IMR-90 (cell line): Measurements from ENCODE around the gene RNFT2. TPM values are rescaled to one million over a fixed set of nuclear protein-coding genes. Genes with fewer than 3 reads are reported as not detected.

Experiments used
- ATAC-seq: fragments of 200-7000 bp; cut with Tn5 transposase; 2 replicates; pipeline ENCODE4 v1.9.1; 2020; ENCODE audit warnings: low read depth, mild to moderate bottlenecking, moderate library complexity
- BruUV-seq: library from RNA; stranded (reverse); fragments of 400-500 nt; replicated peaks from 2 replicates; lab custom pipeline; 2021; lab: Mats Ljungman, UMichigan
- CTCF ChIA-PET: fragments of 300-600 bp; formaldehyde crosslinking; extraction: SDS; loops from one replicate; lab custom pipeline; 2021; ENCODE audit warnings: antibody characterized with exemption; lab: Yijun Ruan, JAX
- POLR2A ChIA-PET: fragments of 300-600 bp; sonication (Branson Sonifier 250); formaldehyde crosslinking; loops from one replicate; lab custom pipeline; 2022; ENCODE audit warnings: antibody characterized with exemption; ENCODE audit not compliant: unreplicated experiment; lab: Charles Lee
- DNase-seq: peaks from one replicate; pipeline ENCODE4 v3.0.0; 2013
- H2AFZ ChIP-seq: replicated peaks from 2 replicates; pipeline ENCODE3; 2013; ENCODE audit warnings: low read length, mild to moderate bottlenecking; ENCODE audit not compliant: poor library complexity
- H2AK5ac ChIP-seq: 2 replicates; pipeline ENCODE4 v1.6.1; 2013; ENCODE audit warnings: low read depth, low read length, inconsistent platforms
- H2AK9ac ChIP-seq: replicated peaks from 2 replicates; pipeline ENCODE3; 2013; ENCODE audit warnings: mild to moderate bottlenecking, low read depth, low read length, moderate library complexity; ENCODE audit not compliant: poor library complexity
- H2BK120ac ChIP-seq: 2 replicates; pipeline ENCODE4 v1.6.1; 2013; ENCODE audit warnings: low read depth, low read length, inconsistent platforms
- H2BK15ac ChIP-seq: 3 replicates; pipeline ENCODE4 v1.6.1; 2013; ENCODE audit warnings: low read depth, low read length, inconsistent platforms
- H2BK20ac ChIP-seq: 2 replicates; pipeline ENCODE4 v1.6.1; 2013; ENCODE audit warnings: low read depth, mild to moderate bottlenecking, inconsistent platforms, low read length, moderate library complexity
- H2BK5ac ChIP-seq: 2 replicates; pipeline ENCODE4 v1.6.1; 2013; ENCODE audit warnings: mild to moderate bottlenecking, low read depth, low read length, inconsistent platforms; ENCODE audit not compliant: poor library complexity, severe bottlenecking
- H3K14ac ChIP-seq: replicated peaks from 2 replicates; pipeline ENCODE4 v1.6.1; 2013; ENCODE audit warnings: low read depth, low read length, inconsistent platforms
- H3K18ac ChIP-seq: 2 replicates; pipeline ENCODE4 v1.6.1; 2013; ENCODE audit warnings: low read depth, low read length, control low read depth
- H3K23ac ChIP-seq: 2 replicates; pipeline ENCODE4 v1.6.1; 2013; ENCODE audit warnings: low read depth, low read length, inconsistent platforms
- H3K27ac ChIP-seq: 2 replicates; pipeline ENCODE4 v1.5.1; 2013; ENCODE audit warnings: mild to moderate bottlenecking, control low read depth, low read length; ENCODE audit not compliant: insufficient read depth
- H3K27me3 ChIP-seq: 2 replicates; pipeline ENCODE4 v1.6.1; 2013; ENCODE audit warnings: low read length; ENCODE audit not compliant: control insufficient read depth, insufficient read depth
- H3K36me3 ChIP-seq: 2 replicates; pipeline ENCODE4 v1.6.1; 2013; ENCODE audit warnings: low read length, mixed read lengths; ENCODE audit not compliant: control insufficient read depth, insufficient read depth
- H3K4ac ChIP-seq: 2 replicates; pipeline ENCODE4 v1.6.1; 2013; ENCODE audit warnings: low read depth, low read length, inconsistent platforms
- H3K4me1 ChIP-seq: 2 replicates; pipeline ENCODE4 v1.6.1; 2013; ENCODE audit warnings: low read length, mixed read lengths; ENCODE audit not compliant: control insufficient read depth, insufficient read depth
- H3K4me2 ChIP-seq: 2 replicates; pipeline ENCODE4 v1.6.1; 2013; ENCODE audit warnings: low read depth, mild to moderate bottlenecking, control low read depth, low read length, moderate library complexity
- H3K4me3 ChIP-seq: 2 replicates; pipeline ENCODE4 v1.5.1; 2013; ENCODE audit warnings: low read depth, mild to moderate bottlenecking, control low read depth, low read length, moderate library complexity; ENCODE audit not compliant: insufficient read depth
- H3K56ac ChIP-seq: 2 replicates; pipeline ENCODE4 v1.6.1; 2013; ENCODE audit warnings: low read length, inconsistent platforms; ENCODE audit not compliant: insufficient read depth; ENCODE audit errors: extremely low read depth
- H3K79me1 ChIP-seq, 2 experiments: 2 replicates each; pipeline ENCODE4 v1.6.1; 2013; ENCODE audit warnings: low read length in 2 of 2, inconsistent platforms in 1 of 2, low read depth in 1 of 2
- H3K9ac ChIP-seq: 2 replicates; pipeline ENCODE4 v1.6.1; 2013; ENCODE audit warnings: low read depth, low read length, control low read depth
- H3K9me1 ChIP-seq: 2 replicates; pipeline ENCODE4 v1.6.1; 2013; ENCODE audit warnings: low read length, inconsistent platforms; ENCODE audit not compliant: insufficient read depth
- H3K9me3 ChIP-seq: 2 replicates; pipeline ENCODE4 v1.6.1; 2013; ENCODE audit warnings: low read length; ENCODE audit not compliant: control insufficient read depth, insufficient read depth
- H4K20me1 ChIP-seq: 2 replicates; pipeline ENCODE4 v1.6.1; 2013; ENCODE audit warnings: low read length, inconsistent platforms; ENCODE audit not compliant: insufficient read depth
- H4K5ac ChIP-seq: 2 replicates; pipeline ENCODE4 v1.6.1; 2013; ENCODE audit warnings: mild to moderate bottlenecking, low read depth, low read length, control low read depth
- H4K8ac ChIP-seq, 2 experiments: 2 replicates each; pipeline ENCODE4 v1.6.1; 2013; ENCODE audit warnings: low read depth in 2 of 2, low read length in 2 of 2, control low read depth in 1 of 2, inconsistent platforms in 1 of 2
- H4K91ac ChIP-seq: 2 replicates; pipeline ENCODE4 v1.6.1; 2013; ENCODE audit warnings: low read depth, low read length, inconsistent platforms; ENCODE audit not compliant: insufficient read depth
- BHLHE40 ChIP-seq: fragments of 150-350 bp; IDR thresholded peaks from 2 replicates; pipeline ENCODE4 v1.6.1; 2016; ENCODE audit warnings: mild to moderate bottlenecking, low read depth, low read length
- MAZ ChIP-seq: IDR thresholded peaks from 2 replicates; pipeline ENCODE4 v1.6.1; 2012; ENCODE audit warnings: low read depth, mild to moderate bottlenecking, low read length, improper control_type of control experiment, moderate library complexity, borderline replicate concordance
- NFE2L2 ChIP-seq: fragments of 150-350 bp; IDR thresholded peaks from 2 replicates; pipeline ENCODE4 v1.6.1; 2016; ENCODE audit warnings: low read depth, mild to moderate bottlenecking, low read length
- POLR2A ChIP-seq: IDR thresholded peaks from 2 replicates; pipeline ENCODE4 v1.6.1; 2012; ENCODE audit warnings: mild to moderate bottlenecking, low read depth, low read length
- RFX5 ChIP-seq: IDR thresholded peaks from 2 replicates; pipeline ENCODE4 v1.8.0; 2012; ENCODE audit warnings: low read depth, mild to moderate bottlenecking, low read length, moderate library complexity
- WGBS, 2 experiments: methylation state at CpG; one replicate each; pipeline versions ENCODE4 v1.1.5 to v1.1.7; 2013; ENCODE audit warnings: missing lambda C conversion rate in 2 of 2; ENCODE audit not compliant: insufficient read length in 1 of 2; ENCODE audit errors: extremely low coverage in 2 of 2; 5-methylcytosine and 5-hydroxymethylcytosine counted together
- dilution Hi-C: fragments of 300-500 bp; cut with HindIII; formaldehyde crosslinking; loops from one replicate; pipeline ENCODE4 v1.14.3; 2018; ENCODE audit warnings: low sequenced_read_pairs; ENCODE audit not compliant: unreplicated experiment
- in situ Hi-C: fragments of 300-500 bp; cut with MboI; formaldehyde crosslinking; loops from 3 replicates; pipeline ENCODE4 v1.14.3; 2019; ENCODE audit warnings: low sequenced_read_pairs, inconsistent platforms, mixed read lengths
- intact Hi-C: fragments of 100-400 bp; cut with micrococcal nuclease; formaldehyde crosslinking; loops from 2 replicates; pipeline ENCODE4 v1.10.0; 2022
- polyA plus RNA-seq, 3 experiments: library from polyadenylated mRNA; depleted of rRNA; stranded (reverse); fragments of >200 nt; gene quantifications; 2 replicates each; pipeline ENCODE4 v1.2.3, GENCODE V29; 2012; ENCODE audit warnings: low replicate concordance in 1 of 3
- total RNA-seq: library from RNA; depleted of rRNA; stranded (reverse); fragments of >200 nt; gene quantifications from 2 replicates; pipeline ENCODE4 v1.2.3, GENCODE V29; 2012

Gene RNFT2
- total and polyA plus RNA-seq, 2 of the 4 experiments (the other 2 are of a cell fraction) = 1.6 to 2.3 TPM

- POLR2A ChIA-PET = interaction anchor here (0.6 kb wide), 1 partner anchor 27 kb away, joined by 7 read pairs; no protein-coding TSS in a partner anchor
- TF ChIP-seq BHLHE40 (no peak), POLR2A (no peak), MAZ (no peak), RFX5 (no peak), NFE2L2 (no peak)
- H2AK9ac ChIP-seq = no peak overlapping the region
- no peak overlapping the region for H4K5ac ChIP-seq
- no TSS peak for BruUV-seq
- H3K79me1 ChIP-seq = no peaks in the 10 kb centered on the region
- no peak overlapping the region for H3K4me3 ChIP-seq
- no peak overlapping the region for H2AFZ ChIP-seq
- H3K27ac ChIP-seq = no peak overlapping the region
- no peak overlapping the region for H3K9ac ChIP-seq
- H4K91ac ChIP-seq = no peak overlapping the region
- H4K20me1 ChIP-seq = no peaks in the 10 kb centered on the region
- intact Hi-C loops (no loop called here), in situ Hi-C loops (no loop called here), dilution Hi-C loops (no loop called here)
- H3K56ac ChIP-seq = no peak overlapping the region
- H3K9me1 ChIP-seq = no peaks in the 10 kb centered on the region
- ATAC-seq (no peak), DNase-seq (no peak)
- H3K4me2 ChIP-seq = no peak overlapping the region
- H3K23ac ChIP-seq = no peak overlapping the region
- no peak overlapping the region for H3K14ac ChIP-seq
- CTCF ChIA-PET = no interaction called here
- no peak overlapping the region for H2BK20ac ChIP-seq
- H2BK15ac ChIP-seq = no peak overlapping the region
- no peaks in the 10 kb centered on the region for H3K4me1 ChIP-seq
- no peak overlapping the region for H2AK5ac ChIP-seq
- H3K9me3 ChIP-seq = no peaks in the 10 kb centered on the region
- no peak overlapping the region for H3K18ac ChIP-seq
- H2BK120ac ChIP-seq = no peak overlapping the region
- no peak overlapping the region for H4K8ac ChIP-seq
- no peak overlapping the region for H3K4ac ChIP-seq
- no peaks in the 10 kb centered on the region for H3K27me3 ChIP-seq
- H2BK5ac ChIP-seq = no peak overlapping the region
- H3K36me3 ChIP-seq = no peaks in the 10 kb centered on the region
- WGBS, 2 experiments = no CpG with 5 or more reads among the region's 6 CpGs
Observed at GRCh38 chr12:116807546-116807945, 69.4 kb downstream of the RNFT2 start.
